Endothelial cell of umbilical vein (primary cell): ENCODE measurements around the gene SYNPO2L. TPM values are rescaled to one million over a fixed set of nuclear protein-coding genes. Genes with fewer than 3 reads are reported as not detected.

Experiments used
- BruUV-seq: library from RNA; stranded (reverse); fragments of 400-500 nt; replicated peaks from 2 replicates; lab custom pipeline; 2021; lab: Mats Ljungman, UMichigan
- CTCF ChIA-PET: fragments of 300-600, 350-600 bp; sonication (Branson Sonifier 250); formaldehyde crosslinking; loops from one replicate; lab custom pipeline; 2021; ENCODE audit warnings: antibody characterized with exemption, inconsistent platforms; lab: Charles Lee
- POLR2A ChIA-PET: fragments of 300-600, 350-600 bp; sonication (Branson Sonifier 250); formaldehyde crosslinking; loops from one replicate; lab custom pipeline; 2021; ENCODE audit warnings: antibody characterized with exemption, inconsistent platforms; lab: Charles Lee
- DNase-seq: peaks from one replicate; pipeline ENCODE4 v3.0.0-alpha.2; 2011; ENCODE audit warnings: low read depth, low spot score
- FAIRE-seq: peaks from 2 replicates; lab custom pipeline; 2011; peaks lifted over from hg19 to GRCh38; lab: Jason Lieb, UNC
- H2AFZ ChIP-seq: 2 replicates; pipeline ENCODE4 v1.6.0; 2012; ENCODE audit warnings: low read depth, low read length, control low read depth, inconsistent platforms
- H3K27ac ChIP-seq: 2 replicates; pipeline ENCODE4 v1.5.1; 2011; ENCODE audit warnings: low read depth, mild to moderate bottlenecking, control low read depth, low read length, moderate library complexity; ENCODE audit not compliant: insufficient read depth
- H3K27me3 ChIP-seq, 2 experiments: 2 replicates each; pipeline versions ENCODE4 v1.6.0 to v1.6.1; 2011; ENCODE audit warnings: low read length in 2 of 2, mixed read lengths in 1 of 2; ENCODE audit not compliant: control insufficient read depth in 2 of 2, insufficient read depth in 2 of 2
- H3K36me3 ChIP-seq, 2 experiments: 2 replicates in 1 of 2; 3 replicates in 1 of 2; pipeline ENCODE4 v1.5.1; 2011; ENCODE audit warnings: low read length in 2 of 2, mild to moderate bottlenecking in 1 of 2, moderate library complexity in 1 of 2; ENCODE audit not compliant: control insufficient read depth in 2 of 2, insufficient read depth in 2 of 2; ENCODE audit errors: extremely low read depth in 1 of 2
- H3K4me1 ChIP-seq: 3 replicates; pipeline ENCODE4 v1.5.1; 2011; ENCODE audit warnings: mild to moderate bottlenecking, low read length; ENCODE audit not compliant: control insufficient read depth, insufficient read depth; ENCODE audit errors: extremely low read depth
- H3K4me2 ChIP-seq: 2 replicates; pipeline ENCODE4 v1.6.1; 2011; ENCODE audit warnings: low read length, control low read depth, mixed read lengths; ENCODE audit not compliant: insufficient read depth
- H3K4me3 ChIP-seq, 3 experiments: fragments of 200-600 bp in 1 of 3; sonication (generic), shearing (Covaris generic) in 1 of 3; replicated peaks in 1 of 3; 2 replicates each; pipeline ENCODE4 v1.5.1; 2011 to 2016; ENCODE audit warnings: control low read depth in 3 of 3, low read length in 3 of 3, mild to moderate bottlenecking in 2 of 3, inconsistent platforms in 1 of 3, low read depth in 1 of 3, moderate library complexity in 1 of 3; ENCODE audit not compliant: insufficient read depth in 1 of 3
- H3K79me2 ChIP-seq: 2 replicates; pipeline ENCODE4 v1.6.0; 2012; ENCODE audit warnings: low read length, inconsistent platforms; ENCODE audit not compliant: control insufficient read depth, insufficient read depth
- H3K9ac ChIP-seq: replicated peaks from 2 replicates; pipeline ENCODE3; 2011; ENCODE audit warnings: low read length, control low read depth; ENCODE audit not compliant: insufficient read depth; ENCODE audit errors: extremely low read depth
- H3K9me1 ChIP-seq: replicated peaks from 3 replicates; pipeline ENCODE4 v1.6.0; 2011; ENCODE audit warnings: mild to moderate bottlenecking, low read length; ENCODE audit not compliant: control insufficient read depth, insufficient read depth; ENCODE audit errors: extremely low read depth
- H3K9me3 ChIP-seq: replicated peaks from 2 replicates; pipeline ENCODE4 v1.5.1; 2012; ENCODE audit warnings: low read length, inconsistent platforms; ENCODE audit not compliant: control insufficient read depth, insufficient read depth
- H4K20me1 ChIP-seq: replicated peaks from 2 replicates; pipeline ENCODE3; 2011; ENCODE audit warnings: mild to moderate bottlenecking, low read length; ENCODE audit not compliant: control insufficient read depth, insufficient read depth; ENCODE audit errors: extremely low read depth
- CTCF ChIP-seq, 2 donors: IDR thresholded peaks; 1 replicate in 1 of 2; 2 replicates in 1 of 2; pipeline ENCODE4 v1.5.1; 2011; ENCODE audit warnings: low read length in 2 of 2, mild to moderate bottlenecking in 2 of 2, moderate library complexity in 2 of 2, control low read depth in 1 of 2, inconsistent platforms in 1 of 2, low read depth in 1 of 2; ENCODE audit not compliant: insufficient read depth in 1 of 2; ENCODE audit errors: extremely low read depth in 1 of 2
- EZH2 ChIP-seq: IDR thresholded peaks from 2 replicates; pipeline ENCODE4 v1.6.1; 2012; ENCODE audit warnings: borderline replicate concordance, low read depth, mild to moderate bottlenecking, moderate library complexity, low read length, inconsistent platforms; ENCODE audit not compliant: severe bottlenecking
- FOS ChIP-seq: IDR thresholded peaks from 2 replicates; pipeline ENCODE4 v1.6.1; 2011; ENCODE audit warnings: mild to moderate bottlenecking, low read length, moderate library complexity, borderline replicate concordance; ENCODE audit not compliant: insufficient read depth
- GATA2 ChIP-seq: IDR thresholded peaks from 2 replicates; pipeline ENCODE4 v1.7.0; 2011; ENCODE audit warnings: low read depth, mild to moderate bottlenecking, moderate library complexity, mixed read lengths, low read length; ENCODE audit not compliant: insufficient read length, insufficient read depth
- JUN ChIP-seq: IDR thresholded peaks from 2 replicates; pipeline ENCODE4 v1.6.1; 2011; ENCODE audit warnings: borderline replicate concordance, low read depth; ENCODE audit not compliant: insufficient read length, insufficient read depth
- MYC ChIP-seq: IDR thresholded peaks from one replicate; pipeline ENCODE4 v1.6.1; 2011; ENCODE audit warnings: mild to moderate bottlenecking, low read depth, low read length
- POLR2A ChIP-seq: IDR thresholded peaks from 2 replicates; pipeline ENCODE4 v1.6.1; 2012; ENCODE audit warnings: low read depth, mild to moderate bottlenecking, control low read depth, low read length
- POLR2AphosphoS5 ChIP-seq: IDR thresholded peaks from 2 replicates; pipeline ENCODE4 v1.6.1; 2012; ENCODE audit warnings: low read depth, mild to moderate bottlenecking, control low read depth, low read length, moderate library complexity; ENCODE audit not compliant: insufficient read depth
- dilution Hi-C: fragments of 300-500 bp; cut with MboI; formaldehyde crosslinking; loops from one replicate; pipeline ENCODE4 v1.15.0; 2019; ENCODE audit warnings: low sequenced_read_pairs; ENCODE audit not compliant: extremely low pct_ligation_motif_present
- intact Hi-C: fragments of 100-400 bp; cut with micrococcal nuclease; formaldehyde crosslinking; loops from one replicate; pipeline ENCODE4 v1.10.0; 2022
- polyA plus RNA-seq, 4 experiments: library from polyadenylated mRNA; depleted of rRNA in 3 of 4; stranded (reverse) in 3 of 4; unstranded in 1 of 4; fragments of >200 nt; gene quantifications; 2 replicates each; pipeline versions ENCODE4 v1.2.1 to v1.2.3, GENCODE V29; 2011 to 2012; ENCODE audit warnings: missing spikeins in 1 of 4
- total RNA-seq: library from RNA; stranded (reverse); gene quantifications from 2 replicates; pipeline ENCODE4 v1.2.3, GENCODE V29; 2021
- TF ChIP-seq, protein P1 (sequence below): IDR thresholded peaks from 2 replicates; pipeline ENCODE4 v1.6.1; 2011; ENCODE audit not compliant: insufficient read depth, insufficient read length

The SYNPO2L gene
- total and polyA plus RNA-seq, 2 donors (not counting 3 experiments of a cell fraction or from before 2014, with no cell fraction given) = not detected

DNA sequence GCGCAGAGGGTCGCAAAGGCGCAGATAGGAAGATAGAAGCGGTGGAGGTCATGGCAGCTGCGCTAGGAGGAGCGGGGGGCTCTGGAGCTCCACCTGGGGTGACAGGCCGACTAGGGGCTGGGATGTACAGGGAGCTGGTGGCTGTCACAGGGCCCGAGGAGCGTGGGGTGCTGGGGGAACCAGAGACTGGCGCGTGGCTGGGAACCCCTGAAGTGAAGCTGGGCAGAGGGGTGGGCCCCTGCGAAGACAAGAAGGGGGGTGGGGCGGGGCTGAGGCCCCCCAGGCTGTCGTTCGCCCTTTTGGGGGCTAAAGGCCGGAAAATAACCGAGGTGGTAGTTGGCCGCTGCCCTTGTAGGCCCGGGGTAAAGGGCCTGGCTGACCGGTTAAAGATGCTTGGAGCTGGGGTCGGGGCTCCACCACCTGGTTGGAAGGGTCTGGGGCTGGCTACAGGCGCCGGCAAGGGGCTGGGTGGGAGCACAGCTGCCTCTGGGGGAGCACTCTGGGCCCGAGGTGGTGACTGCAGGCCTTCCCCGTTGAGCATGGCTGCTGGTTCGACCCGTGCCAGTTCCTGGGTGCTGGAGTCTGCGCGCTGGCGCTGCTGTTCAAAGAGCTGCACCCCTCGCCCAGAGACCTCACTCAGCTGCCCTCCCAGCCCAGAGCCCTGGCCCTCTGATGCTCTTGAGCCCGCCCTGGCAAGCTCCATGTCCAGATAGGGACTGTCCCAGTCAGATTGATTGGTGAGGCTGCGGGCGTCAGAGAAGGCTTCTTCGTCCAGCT is 7.8 kb downstream of the SYNPO2L start:
- H3K9ac ChIP-seq = no peak overlapping the region
- no peaks in the 10 kb centered on the region for H3K36me3 ChIP-seq
- no peaks in the 10 kb centered on the region for H3K79me2 ChIP-seq
- intact Hi-C loops = no loop called here
- peak overlapping the region; percentile 25 to 45 (median 26) for H3K4me3 ChIP-seq
- H3K9me1 ChIP-seq = no peaks in the 10 kb centered on the region
- H2AFZ ChIP-seq = peak overlapping the region; percentile 80
- dilution Hi-C loops = no loop called here
- ChIA-PET CTCF (interaction anchor here (0.9 to 6.5 kb wide), 4 partner anchors 10 to 385 kb away, joined by 3 to 127 read pairs (median 5); no protein-coding TSS in a partner anchor), POLR2A (interaction anchor here (0.6 kb wide), 1 partner anchor 135 kb away, joined by 3 read pairs; no protein-coding TSS in a partner anchor)
- TF ChIP-seq MYC (no peak), POLR2A (no peak), GATA2 (no peak), POLR2AphosphoS5 (no peak), CTCF (IDR thresholded peaks at IDR 0.05; ENCODE audit: extremely low read depth in 1 of 2, insufficient read depth in 1 of 2, low read depth in 1 of 2, low read length in 2 of 2) (no peak), EZH2 (no peak), JUN (no peak), FOS (no peak)
- TF ChIP-seq, protein P1, sequence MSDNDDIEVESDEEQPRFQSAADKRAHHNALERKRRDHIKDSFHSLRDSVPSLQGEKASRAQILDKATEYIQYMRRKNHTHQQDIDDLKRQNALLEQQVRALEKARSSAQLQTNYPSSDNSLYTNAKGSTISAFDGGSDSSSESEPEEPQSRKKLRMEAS = no peak
- peaks cover 2% of the 10 kb centered on the region for H3K4me1 ChIP-seq
- BruUV-seq = no TSS peak
- no peaks in the 10 kb centered on the region for H3K9me3 ChIP-seq
- H4K20me1 ChIP-seq = no peaks in the 10 kb centered on the region
- DNase-seq = no peak
- peaks cover 0 to 8% of the 10 kb centered on the region in 2 experiments for H3K27me3 ChIP-seq
- no peak overlapping the region for H3K27ac ChIP-seq
- FAIRE-seq = no peak
- peak overlapping the region; percentile 32 for H3K4me2 ChIP-seq
